ENCODE measurements around the gene TAAR5. TPM values are rescaled to one million over a fixed set of nuclear protein-coding genes. Genes with fewer than 3 reads are reported as not detected.
"Not testable (repeated sequence)": the region's sequence is repeated elsewhere in the genome, so short reads cannot be mapped to it uniquely, and the experiment has no call there.

TAAR5 gene
- total RNA-seq, 4 donors from 2014 or later, result not detected

GRCh38 chr6:132567566-132567965 is 22.0 kb downstream of the TAAR5 start:
- intact Hi-C loops (cut with DNase I; ENCODE audit: low total_unique reads), result no loop called here
- in situ Hi-C loops (cut with MboI; ENCODE audit: low sequenced_read_pairs in 4 of 4), result no loop called here
- DNase-seq, result no peak
- no peaks in the 10 kb centered on the region for H3K4me1 ChIP-seq
- no peak overlapping the region for H3K4me3 ChIP-seq
- H3K36me3 ChIP-seq, result no peaks in the 10 kb centered on the region
- TF ChIP-seq CTCF (IDR thresholded peaks at IDR 0.05 in 4 of 5, conservative IDR thresholded peaks at IDR 0.05 in 1 of 5) (no peak), POLR2A (IDR thresholded peaks at IDR 0.05) (no peak)
- ATAC-seq, result no peak
- H3K27ac ChIP-seq, result no peak overlapping the region
- peaks cover 0 to 3% (median 0%) of the 10 kb centered on the region in 3 donors for H3K27me3 ChIP-seq
- no peaks in the 10 kb centered on the region for H3K9me3 ChIP-seq

DNA sequence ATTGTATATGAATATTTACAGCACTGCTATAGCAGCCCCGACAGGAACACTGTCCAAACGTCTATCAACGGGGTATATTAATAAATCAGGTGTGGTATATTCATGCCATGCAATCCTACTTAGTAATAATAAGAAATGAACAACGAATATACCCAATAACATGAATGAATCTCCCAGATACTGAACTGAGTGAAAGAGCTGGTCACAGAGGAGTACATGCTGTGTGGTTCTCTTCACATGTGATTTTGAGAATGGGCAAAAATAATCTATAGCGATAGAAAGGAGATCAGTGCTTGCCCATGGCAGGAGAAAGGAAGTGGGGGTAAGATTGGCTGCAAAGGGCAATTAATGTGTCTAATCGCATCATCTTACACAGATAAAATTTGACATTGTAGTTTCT is 23.1 kb downstream of the TAAR5 start:
- DNase-seq, result no peak
- Histone ChIP-seq H3K27ac (no peak overlapping the region), H3K27me3 (peaks cover 0 to 3% (median 0%) of the 10 kb centered on the region in 3 donors), H3K9me3 (no peaks in the 10 kb centered on the region), H3K4me3 (no peak overlapping the region), H3K4me1 (no peaks in the 10 kb centered on the region), H3K36me3 (no peaks in the 10 kb centered on the region)
- intact Hi-C loops (cut with DNase I; ENCODE audit: low total_unique reads) (no loop called here), in situ Hi-C loops (cut with MboI; ENCODE audit: low sequenced_read_pairs in 4 of 4) (no loop called here)
- TF ChIP-seq POLR2A (IDR thresholded peaks at IDR 0.05) (no peak), CTCF (IDR thresholded peaks at IDR 0.05 in 4 of 5, conservative IDR thresholded peaks at IDR 0.05 in 1 of 5) (no peak)
- no peak for ATAC-seq

DNA sequence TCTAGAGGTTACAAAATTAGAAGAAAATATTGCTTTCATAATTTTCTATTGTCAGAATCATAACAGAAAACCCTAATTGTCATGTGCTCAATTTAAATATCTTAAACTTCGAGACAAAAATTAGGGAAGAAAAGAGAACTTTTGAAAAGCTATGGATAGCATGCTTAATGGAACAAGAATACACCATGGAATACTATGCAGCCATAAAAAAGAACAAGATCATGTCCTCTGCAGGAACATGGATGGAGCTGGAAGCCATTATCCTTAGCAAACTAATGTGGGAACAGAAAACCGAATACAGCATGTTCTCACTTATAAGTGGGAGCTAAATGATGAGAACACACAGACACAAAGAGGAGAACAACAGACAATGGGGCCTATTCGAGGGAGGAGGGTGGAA is 29.5 kb downstream of the TAAR5 start:
- H3K4me1 ChIP-seq; in situ Hi-C loops (cut with MboI; ENCODE audit: low sequenced_read_pairs in 4 of 4); H3K27ac ChIP-seq; ATAC-seq; H3K27me3 ChIP-seq; DNase-seq; H3K4me3 ChIP-seq; H3K36me3 ChIP-seq; H3K9me3 ChIP-seq; intact Hi-C loops (cut with DNase I; ENCODE audit: low total_unique reads): not testable (repeated sequence)

- Histone ChIP-seq H3K4me1 (no peaks in the 10 kb centered on the region), H3K27me3 (no peaks in the 10 kb centered on the region), H3K4me3 (no peak within 1 kb of the TSS), H3K9me3 (no peaks in the 10 kb centered on the region), H3K36me3 (no peaks in the 10 kb centered on the region), H3K27ac (no peak within 1 kb of the TSS)
- in situ Hi-C loops (cut with MboI; ENCODE audit: low sequenced_read_pairs in 4 of 4) (no loop called here), intact Hi-C loops (cut with DNase I; ENCODE audit: low total_unique reads) (no loop called here)
- DNase-seq (no peak), ATAC-seq (no peak)
- no peak for TF ChIP-seq CTCF (IDR thresholded peaks at IDR 0.05 in 4 of 5, conservative IDR thresholded peaks at IDR 0.05 in 1 of 5)
- TF ChIP-seq POLR2A (IDR thresholded peaks at IDR 0.05), result no peak
Measured at GRCh38 chr6:132552372-132552771, 37.2 kb downstream of the TAAR5 start, which contains the start of gene TAAR8. TAAR8 (plus strand) TSS chr6:132552672; CDS start chr6:132552693, 21 bp downstream.

GRCh38 chr6:132551214-132551613 is 38.3 kb downstream of the TAAR5 start:
- Histone ChIP-seq H3K4me1 (no peaks in the 10 kb centered on the region), H3K36me3 (no peaks in the 10 kb centered on the region), H3K27me3 (no peaks in the 10 kb centered on the region), H3K27ac (no peak overlapping the region), H3K9me3 (no peaks in the 10 kb centered on the region), H3K4me3 (no peak overlapping the region)
- intact Hi-C loops (cut with DNase I; ENCODE audit: low total_unique reads), result no loop called here
- ATAC-seq (no peak), DNase-seq (no peak)
- in situ Hi-C loops (cut with MboI; ENCODE audit: low sequenced_read_pairs in 4 of 4), result no loop called here
- TF ChIP-seq CTCF (IDR thresholded peaks at IDR 0.05 in 4 of 5, conservative IDR thresholded peaks at IDR 0.05 in 1 of 5) (no peak), POLR2A (IDR thresholded peaks at IDR 0.05) (no peak)

Data from gastrocnemius medialis (tissue), 4 donors.